HEK293 (cell line): ENCODE data around the gene G6PD.

Source experiments
- CTCF ChIA-PET: fragments of 350-600 bp; formaldehyde crosslinking; extraction: SDS; loops from one replicate; lab custom pipeline; 2021; ENCODE audit warnings: antibody characterized with exemption; lab: Yijun Ruan, JAX
- POLR2A ChIA-PET: fragments of 300-600 bp; formaldehyde crosslinking; extraction: SDS; loops from one replicate; lab custom pipeline; 2020; ENCODE audit warnings: antibody characterized with exemption, inconsistent platforms; lab: Yijun Ruan, JAX
- H3K27ac ChIP-seq: fragments of 200-500 bp; sonication (Bioruptor generic); 2 replicates; pipeline ENCODE4 v1.5.1; 2014; ENCODE audit warnings: low read depth, low read length, control low read depth, inconsistent platforms; ENCODE audit errors: extremely low read depth
- H3K36me3 ChIP-seq, 2 experiments: fragments of 200-500 bp in 1 of 2; sonication (Bioruptor generic) in 1 of 2; 1 replicate in 1 of 2; 2 replicates in 1 of 2; pipeline ENCODE4 v1.5.1; 2014 to 2017; ENCODE audit warnings: inconsistent platforms in 2 of 2, low read length in 2 of 2; ENCODE audit not compliant: control insufficient read depth in 2 of 2, insufficient read depth in 1 of 2
- H3K4me1 ChIP-seq: fragments of 200-500 bp; sonication (Bioruptor generic); 2 replicates; pipeline ENCODE4 v1.5.1; 2014; ENCODE audit warnings: mild to moderate bottlenecking, low read length, inconsistent platforms; ENCODE audit not compliant: control insufficient read depth, insufficient read depth
- H3K4me3 ChIP-seq: 2 replicates; pipeline ENCODE4 v1.5.1; 2011; ENCODE audit warnings: low read depth, mild to moderate bottlenecking, control low read depth, low read length, moderate library complexity
- H3K9me3 ChIP-seq: fragments of 200-500 bp; sonication (Bioruptor generic); 2 replicates; pipeline ENCODE4 v1.5.1; 2014; ENCODE audit warnings: low read depth, low read length, inconsistent platforms; ENCODE audit not compliant: control insufficient read depth, insufficient read depth
- OSR2 ChIP-seq: fragments of 450-650 bp; formaldehyde crosslinking; IDR thresholded peaks from 2 replicates; pipeline ENCODE4 v1.5.1; 2016; ENCODE audit warnings: missing biosample characterization, missing genetic modification characterization
- PRDM10 ChIP-seq: fragments of 450-650 bp; formaldehyde crosslinking; IDR thresholded peaks from 2 replicates; pipeline ENCODE4 v1.5.1; 2016; ENCODE audit warnings: missing biosample characterization, missing genetic modification characterization
- SP2 ChIP-seq: fragments of 450-650 bp; formaldehyde crosslinking; IDR thresholded peaks from 2 replicates; pipeline ENCODE4 v1.5.1; 2016; ENCODE audit warnings: missing biosample characterization, missing genetic modification characterization
- SP3 ChIP-seq: fragments of 450-650 bp; formaldehyde crosslinking; IDR thresholded peaks from 2 replicates; pipeline ENCODE4 v1.5.1; 2016; ENCODE audit warnings: missing biosample characterization, missing genetic modification characterization
- ZBTB7A ChIP-seq: fragments of 450-650 bp; formaldehyde crosslinking; IDR thresholded peaks from 2 replicates; pipeline ENCODE4 v1.5.1; 2016; ENCODE audit warnings: low read depth, missing biosample characterization, missing genetic modification characterization
- ZFP41 ChIP-seq: fragments of 450-650 bp; formaldehyde crosslinking; IDR thresholded peaks from 2 replicates; pipeline ENCODE4 v1.5.1; 2016; ENCODE audit warnings: missing biosample characterization, missing genetic modification characterization, borderline replicate concordance
- ZIC2 ChIP-seq: fragments of 450-650 bp; formaldehyde crosslinking; IDR thresholded peaks from 2 replicates; pipeline ENCODE4 v1.5.1; 2016; ENCODE audit warnings: missing biosample characterization, missing genetic modification characterization
- ZNF133 ChIP-seq: fragments of 450-650 bp; formaldehyde crosslinking; IDR thresholded peaks from 2 replicates; pipeline ENCODE4 v1.5.1; 2016; ENCODE audit warnings: missing biosample characterization, missing genetic modification characterization
- ZNF184 ChIP-seq: fragments of 450-650 bp; IDR thresholded peaks from 2 replicates; pipeline ENCODE4 v1.5.1; 2018; ENCODE audit warnings: missing biosample characterization, mild to moderate bottlenecking, missing genetic modification characterization
- ZNF558 ChIP-seq: fragments of 450-650 bp; formaldehyde crosslinking; IDR thresholded peaks from 2 replicates; pipeline ENCODE4 v1.5.1; 2016; ENCODE audit warnings: missing biosample characterization, missing genetic modification characterization
- ZNF654 ChIP-seq: fragments of 450-650 bp; formaldehyde crosslinking; IDR thresholded peaks from 2 replicates; pipeline ENCODE4 v1.5.1; 2016; ENCODE audit warnings: low read depth, missing biosample characterization, missing genetic modification characterization
- ZNF664 ChIP-seq: fragments of 450-650 bp; formaldehyde crosslinking; IDR thresholded peaks from 2 replicates; pipeline ENCODE4 v1.5.1; 2016; ENCODE audit warnings: missing biosample characterization, missing genetic modification characterization
- ZNF704 ChIP-seq: fragments of 450-650 bp; formaldehyde crosslinking; IDR thresholded peaks from 2 replicates; pipeline ENCODE4 v1.5.1; 2016; ENCODE audit warnings: missing biosample characterization, missing genetic modification characterization
- ZXDB ChIP-seq: fragments of 450-650 bp; formaldehyde crosslinking; IDR thresholded peaks from 2 replicates; pipeline ENCODE4 v1.5.1; 2016; ENCODE audit warnings: missing biosample characterization, missing genetic modification characterization
- TF ChIP-seq, protein P1 (sequence below): IDR thresholded peaks from 2 replicates; pipeline ENCODE4 v1.6.1; 2011; ENCODE audit warnings: mild to moderate bottlenecking, low read depth, low read length, borderline replicate concordance
- TF ChIP-seq, protein P2 (sequence below): fragments of 450-650 bp; formaldehyde crosslinking; IDR thresholded peaks from 2 replicates; pipeline ENCODE4 v1.5.1; 2016; ENCODE audit warnings: missing biosample characterization, missing genetic modification characterization, low read depth

The G6PD gene

GRCh38 chrX:154541896-154542722 lies 4.5 kb downstream of the G6PD start (continued):
- 0 out of 2 replicates have a peak, but pooled peaks have one; percentile 32 for TF ChIP-seq PRDM10 (tag by site-specific recombination)
- TF ChIP-seq ZXDB (tag by site-specific recombination) = peak; percentile 59; the same call in 1 of the 2 replicates
- no peak for TF ChIP-seq ZNF664 (tag by site-specific recombination)
- no peak for TF ChIP-seq ZNF558
- TF ChIP-seq, protein P1, sequence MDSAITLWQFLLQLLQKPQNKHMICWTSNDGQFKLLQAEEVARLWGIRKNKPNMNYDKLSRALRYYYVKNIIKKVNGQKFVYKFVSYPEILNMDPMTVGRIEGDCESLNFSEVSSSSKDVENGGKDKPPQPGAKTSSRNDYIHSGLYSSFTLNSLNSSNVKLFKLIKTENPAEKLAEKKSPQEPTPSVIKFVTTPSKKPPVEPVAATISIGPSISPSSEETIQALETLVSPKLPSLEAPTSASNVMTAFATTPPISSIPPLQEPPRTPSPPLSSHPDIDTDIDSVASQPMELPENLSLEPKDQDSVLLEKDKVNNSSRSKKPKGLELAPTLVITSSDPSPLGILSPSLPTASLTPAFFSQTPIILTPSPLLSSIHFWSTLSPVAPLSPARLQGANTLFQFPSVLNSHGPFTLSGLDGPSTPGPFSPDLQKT = no peak
- TF ChIP-seq, all 188 proteins: peak for 18

DNA sequence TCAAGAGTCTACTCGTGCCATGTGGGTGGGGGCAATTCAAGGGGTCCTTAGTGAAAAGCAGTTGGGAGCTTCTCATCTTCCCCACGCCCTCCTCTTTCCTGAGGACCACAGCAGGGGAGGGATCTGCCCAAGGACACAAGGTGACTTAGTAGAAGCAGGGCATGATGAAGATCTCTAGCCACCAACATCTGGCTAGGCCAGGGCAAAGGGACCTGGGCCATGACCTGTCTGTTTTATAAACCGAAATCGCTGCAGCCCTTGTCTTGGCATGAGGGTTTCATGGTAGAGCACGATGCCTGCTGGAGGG lies 5.1 kb downstream of the G6PD start:
- POLR2A ChIA-PET = interaction anchor here (0.6 to 1.6 kb wide), 2 partner anchors 10 to 172 kb away, joined by 3 to 5 read pairs; no protein-coding TSS in a partner anchor
- no peaks in the 10 kb centered on the region for H3K9me3 ChIP-seq
- H3K4me1 ChIP-seq = peaks cover 3% of the 10 kb centered on the region
- CTCF ChIA-PET = interaction anchor here (1.0 to 2.1 kb wide), 2 partner anchors 14 to 531 kb away, joined by 4 to 9 read pairs; no protein-coding TSS in a partner anchor
- H3K27ac ChIP-seq = no peak overlapping the region; the same call in 1 of the 2 replicates
- H3K4me3 ChIP-seq = no peak overlapping the region
- TF ChIP-seq ZNF654 (tag by site-specific recombination) = no peak
- H3K36me3 ChIP-seq = peaks cover 5 to 33% of the 10 kb centered on the region in 2 experiments; a peak in 2 of 3 replicates

- H3K27ac ChIP-seq = no peak overlapping the region
- peaks cover 5 to 34% of the 10 kb centered on the region in 2 experiments; a peak in 2 of 3 replicates for H3K36me3 ChIP-seq
- H3K4me3 ChIP-seq = no peak overlapping the region
- ChIA-PET CTCF (interaction anchor here (0.6 to 2.1 kb wide), 3 partner anchors 14 to 531 kb away, joined by 4 to 9 read pairs (median 4); no protein-coding TSS in a partner anchor), POLR2A (interaction anchor here (0.5 to 0.6 kb wide), 2 partner anchors 246 to 448 kb away, joined by 3 read pairs; partner anchors contain the start of gene TEX28)
- peaks cover 3% of the 10 kb centered on the region for H3K4me1 ChIP-seq
- TF ChIP-seq ZNF133 (tag by site-specific recombination) (no peak), OSR2 (tag by site-specific recombination) (no peak), ZFP41 (tag by site-specific recombination) (no peak), SP2 (tag by site-specific recombination) (no peak), ZNF184 (no peak), ZBTB7A (no peak), ZNF704 (tag by site-specific recombination) (no peak), SP3 (tag by site-specific recombination) (no peak), PRDM10 (tag by site-specific recombination) (no peak), ZIC2 (tag by site-specific recombination) (no peak)
- TF ChIP-seq, protein P2, sequence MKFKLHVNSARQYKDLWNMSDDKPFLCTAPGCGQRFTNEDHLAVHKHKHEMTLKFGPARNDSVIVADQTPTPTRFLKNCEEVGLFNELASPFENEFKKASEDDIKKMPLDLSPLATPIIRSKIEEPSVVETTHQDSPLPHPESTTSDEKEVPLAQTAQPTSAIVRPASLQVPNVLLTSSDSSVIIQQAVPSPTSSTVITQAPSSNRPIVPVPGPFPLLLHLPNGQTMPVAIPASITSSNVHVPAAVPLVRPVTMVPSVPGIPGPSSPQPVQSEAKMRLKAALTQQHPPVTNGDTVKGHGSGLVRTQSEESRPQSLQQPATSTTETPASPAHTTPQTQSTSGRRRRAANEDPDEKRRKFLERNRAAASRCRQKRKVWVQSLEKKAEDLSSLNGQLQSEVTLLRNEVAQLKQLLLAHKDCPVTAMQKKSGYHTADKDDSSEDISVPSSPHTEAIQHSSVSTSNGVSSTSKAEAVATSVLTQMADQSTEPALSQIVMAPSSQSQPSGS (tag by site-specific recombination) = no peak
- no peaks in the 10 kb centered on the region for H3K9me3 ChIP-seq
Measured at GRCh38 chrX:154540897-154541535, 5.6 kb downstream of the G6PD start.
